GM18505 (cell line): ENCODE measurements around the gene SHISA9.

Experiments used
- ATAC-seq: cut with Tn5 transposase; IDR thresholded peaks from one replicate; pipeline ENCODE4 v1.9.1; 2021; ENCODE audit not compliant: unreplicated experiment
- POLR2A ChIP-seq: IDR thresholded peaks from 4 replicates; pipeline ENCODE4 v1.6.1; 2011; ENCODE audit warnings: borderline replicate concordance; ENCODE audit not compliant: insufficient read depth, insufficient read length; ENCODE audit errors: extremely low read depth

SHISA9 gene

DNA sequence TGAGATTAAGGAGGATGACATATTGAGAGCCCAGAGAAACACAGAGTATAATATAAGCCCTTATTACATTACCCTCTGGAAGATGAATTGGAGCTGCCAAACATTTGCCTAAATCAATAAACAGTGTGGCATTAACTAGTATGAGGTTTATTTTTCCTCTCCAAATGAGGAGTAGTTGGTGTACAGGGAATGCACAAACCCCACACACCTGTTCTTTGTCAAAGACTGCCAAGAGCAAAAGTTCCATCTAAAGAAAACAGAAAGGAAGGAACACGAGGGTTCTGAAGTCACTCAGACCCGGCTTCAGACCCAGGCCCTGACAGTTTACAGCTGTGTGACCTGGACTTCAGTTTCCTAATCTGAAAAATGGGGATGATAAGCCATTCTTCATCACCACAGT lies 138.1 kb downstream of the SHISA9 start:
- no peak for ATAC-seq
- no peak for TF ChIP-seq POLR2A

DNA sequence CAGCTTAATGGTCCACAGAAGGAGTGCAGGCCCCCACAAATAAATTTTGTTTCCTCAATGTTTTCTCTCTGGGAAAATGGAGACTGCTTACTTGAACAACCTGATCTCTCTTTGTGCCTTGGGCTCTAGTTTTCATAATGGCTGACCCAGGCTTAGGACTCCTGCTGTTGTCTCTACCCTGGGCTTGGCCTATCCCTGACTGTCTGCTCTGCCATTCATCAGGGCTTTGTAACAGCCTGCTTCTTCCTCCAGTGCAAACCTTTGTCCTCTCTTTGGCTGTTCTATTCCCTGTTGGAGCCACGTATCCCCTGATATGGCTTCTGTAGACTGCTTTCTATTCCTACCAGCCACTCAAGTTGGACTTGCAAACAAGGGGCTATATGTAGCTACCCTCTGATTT lies 139.8 kb downstream of the SHISA9 start:
- no peak for TF ChIP-seq POLR2A
- no peak for ATAC-seq

DNA sequence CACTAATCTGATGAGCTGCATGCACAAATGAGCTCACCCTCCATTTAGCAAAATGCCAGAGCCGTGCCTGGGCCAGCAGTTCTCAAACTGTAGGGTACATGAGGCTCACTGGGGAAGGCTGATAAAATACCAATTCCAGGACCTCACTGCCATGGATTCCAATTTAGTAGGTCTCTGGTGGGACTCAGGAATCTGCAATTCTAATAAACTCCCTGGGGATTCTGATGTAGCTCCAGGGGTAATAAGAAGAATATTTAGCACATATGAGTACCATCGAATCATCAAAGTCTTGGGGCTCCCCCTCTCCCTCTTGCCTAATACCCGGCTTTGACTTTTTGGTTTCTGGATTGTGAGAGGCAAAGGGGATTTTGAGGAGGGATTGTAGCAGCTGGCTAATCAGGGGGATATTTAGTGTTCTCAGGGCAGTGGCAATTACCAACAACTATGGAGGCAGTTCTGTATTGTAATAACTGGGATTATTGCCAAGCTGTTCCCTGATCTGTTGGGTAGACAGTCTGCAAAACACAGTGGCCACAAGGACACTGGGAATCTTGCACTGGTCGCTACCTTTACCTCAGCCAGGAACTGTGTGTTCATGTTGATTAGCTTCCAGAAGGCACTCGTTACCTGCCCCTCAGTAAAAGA lies 140.4 kb downstream of the SHISA9 start:
- no peak for TF ChIP-seq POLR2A
- no peak for ATAC-seq

DNA sequence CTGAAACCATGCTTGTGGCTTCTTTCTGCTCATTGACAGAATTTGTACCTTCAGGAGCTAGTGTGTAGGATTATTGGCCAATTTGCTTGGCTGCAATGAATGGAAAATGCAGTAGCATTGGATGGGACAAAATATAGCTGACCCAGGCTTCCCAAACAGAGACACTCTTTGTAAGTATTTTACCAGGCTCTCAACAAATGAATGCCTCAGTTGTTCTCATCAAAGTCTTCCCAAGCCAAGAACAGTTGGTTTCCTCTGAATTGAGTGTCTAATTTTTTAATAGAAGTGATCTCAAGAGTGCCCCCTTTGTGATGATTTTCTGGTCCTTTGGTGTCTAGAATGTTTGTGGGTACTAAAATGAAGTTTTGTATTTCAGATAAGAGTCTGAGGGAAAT lies 140.9 kb downstream of the SHISA9 start:
- no peak for ATAC-seq

DNA sequence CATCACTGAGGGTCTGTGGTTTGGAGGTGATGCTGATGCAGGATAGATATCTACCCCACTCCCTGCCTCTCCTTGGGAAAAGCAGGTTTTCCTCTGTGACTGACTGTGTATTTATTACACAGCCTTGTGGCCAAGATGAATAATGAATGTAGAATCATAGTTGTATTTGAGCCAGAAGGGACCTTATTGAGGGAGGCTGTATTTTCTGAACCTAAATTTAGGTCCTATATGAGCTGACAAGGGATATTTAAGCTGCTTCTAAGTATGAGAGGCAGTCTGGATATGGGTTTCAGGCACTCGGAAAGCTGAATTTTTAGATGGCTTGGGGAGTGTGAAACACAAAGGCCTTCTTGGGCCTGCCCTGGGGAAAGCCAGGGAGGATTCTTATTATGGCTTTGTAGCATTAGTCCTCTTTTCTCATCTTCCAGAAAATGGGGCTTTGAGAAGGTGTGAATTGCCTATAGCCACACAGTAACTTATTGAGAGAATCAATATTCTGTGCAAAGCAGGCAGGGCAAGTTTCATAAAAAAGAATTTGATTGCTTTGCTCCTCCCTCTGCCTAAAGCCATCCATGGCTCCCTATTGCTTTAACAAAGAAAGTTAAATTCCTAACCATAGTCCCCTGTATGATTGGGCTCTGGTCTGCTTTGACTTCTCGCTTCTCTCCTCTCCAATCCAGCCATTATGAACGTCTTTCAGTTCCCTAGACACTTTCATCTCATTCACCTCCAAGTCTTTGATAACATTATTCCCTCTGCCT lies 144.8 kb downstream of the SHISA9 start:
- ATAC-seq, result no peak
- no peak for TF ChIP-seq POLR2A

More for the DNA sequence above, 140.9 kb downstream of the SHISA9 start:
- TF ChIP-seq POLR2A, result no peak

DNA sequence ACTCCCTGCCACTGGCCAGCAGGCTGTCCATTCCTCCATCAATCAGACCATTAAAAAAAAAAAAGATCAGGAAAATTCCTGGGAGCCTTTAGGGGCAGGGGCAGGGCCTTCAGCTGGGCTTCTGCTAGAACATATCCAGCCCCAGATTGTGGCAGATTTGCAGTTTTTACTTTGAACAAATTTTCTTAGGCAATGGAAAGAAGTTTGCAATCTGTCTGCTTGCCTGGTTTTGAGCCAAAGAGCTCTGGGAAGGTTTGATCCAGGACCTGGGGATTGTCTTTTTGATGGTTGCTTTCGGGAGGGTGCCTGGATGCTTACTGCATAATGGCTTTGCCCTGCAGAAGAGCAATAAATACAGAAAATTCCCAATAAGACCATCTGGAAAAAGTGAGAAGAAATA lies 145.9 kb downstream of the SHISA9 start:
- ATAC-seq, result no peak
- no peak for TF ChIP-seq POLR2A

DNA sequence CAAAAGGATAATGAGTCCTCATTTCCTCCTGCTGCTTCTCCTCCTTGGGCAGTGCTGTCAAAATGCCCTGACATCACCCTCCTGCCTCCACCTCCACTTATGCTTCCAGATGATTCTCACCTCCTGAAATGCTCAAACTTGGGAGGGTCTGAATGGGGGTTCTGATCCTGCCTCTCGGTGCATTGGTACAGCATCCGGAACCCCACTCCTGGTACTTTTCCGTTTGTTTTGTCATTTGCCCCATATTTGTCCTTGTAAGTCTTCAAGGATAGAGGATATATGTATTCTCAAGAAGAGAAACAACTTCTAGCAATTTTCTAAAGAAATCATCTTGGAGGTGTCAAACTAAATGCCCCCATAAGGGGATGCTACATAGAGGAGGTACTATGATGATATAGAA lies 148.3 kb downstream of the SHISA9 start:
- no peak for TF ChIP-seq POLR2A
- no peak for ATAC-seq

DNA sequence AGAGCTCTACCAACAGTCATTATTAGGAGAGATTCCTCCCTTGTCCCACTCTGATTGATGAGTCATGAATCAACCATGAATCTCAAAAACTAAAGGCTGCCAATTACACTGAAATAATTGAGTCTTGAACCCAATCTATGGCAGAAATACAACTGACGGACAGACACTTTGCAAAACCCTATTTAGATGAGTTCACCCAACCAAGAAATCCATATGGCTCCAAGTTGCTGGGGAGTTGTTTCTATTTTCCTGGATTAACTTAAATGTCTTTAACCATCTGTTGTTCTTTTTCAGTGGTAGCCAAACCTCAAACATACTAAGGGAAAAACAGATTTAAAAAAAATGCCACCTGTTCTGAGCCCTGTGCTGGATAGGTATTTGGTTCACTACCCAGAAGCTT lies 151.0 kb downstream of the SHISA9 start:
- TF ChIP-seq POLR2A, result no peak
- ATAC-seq, result no peak

DNA sequence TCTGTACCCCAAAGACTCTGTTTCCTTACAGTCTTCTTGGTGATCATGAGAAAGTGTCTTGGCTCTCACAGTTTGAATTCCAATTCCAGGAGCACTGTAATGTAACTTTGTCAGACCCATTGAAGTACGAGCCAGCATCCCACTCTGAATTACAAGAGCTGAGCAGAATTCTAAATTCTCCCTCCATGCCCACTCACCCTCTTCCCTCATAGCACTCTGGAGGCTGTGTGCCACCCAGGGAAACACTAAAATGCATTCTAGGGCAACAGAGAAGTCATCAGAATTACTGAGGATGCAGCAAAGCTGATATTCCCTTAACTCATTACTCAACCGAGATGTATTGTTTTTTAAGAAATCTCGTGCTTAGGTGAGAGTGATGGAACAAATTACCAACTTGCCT lies 154.1 kb downstream of the SHISA9 start:
- no peak for ATAC-seq
- TF ChIP-seq POLR2A, result no peak

DNA sequence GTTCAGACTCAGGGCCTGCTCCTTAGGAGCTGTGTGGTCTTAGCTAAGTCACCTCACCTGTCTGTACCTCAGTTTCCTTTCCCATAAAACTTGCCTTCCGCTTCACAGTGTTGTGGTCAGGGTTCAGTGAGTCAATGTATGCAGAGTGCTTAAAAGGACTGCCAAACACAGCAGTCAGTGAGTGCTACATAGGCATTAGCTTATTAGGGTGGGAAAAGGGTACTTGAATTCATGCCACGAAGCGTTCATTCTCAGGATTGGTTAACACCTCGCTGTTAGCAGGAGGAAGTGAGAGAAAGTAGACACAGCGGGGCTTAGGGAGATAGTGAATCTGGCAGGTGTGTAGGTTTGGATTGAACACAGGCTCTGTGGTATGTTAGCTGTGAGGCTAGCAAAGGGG lies 155.2 kb downstream of the SHISA9 start:
- TF ChIP-seq POLR2A, result no peak
- ATAC-seq, result no peak

DNA sequence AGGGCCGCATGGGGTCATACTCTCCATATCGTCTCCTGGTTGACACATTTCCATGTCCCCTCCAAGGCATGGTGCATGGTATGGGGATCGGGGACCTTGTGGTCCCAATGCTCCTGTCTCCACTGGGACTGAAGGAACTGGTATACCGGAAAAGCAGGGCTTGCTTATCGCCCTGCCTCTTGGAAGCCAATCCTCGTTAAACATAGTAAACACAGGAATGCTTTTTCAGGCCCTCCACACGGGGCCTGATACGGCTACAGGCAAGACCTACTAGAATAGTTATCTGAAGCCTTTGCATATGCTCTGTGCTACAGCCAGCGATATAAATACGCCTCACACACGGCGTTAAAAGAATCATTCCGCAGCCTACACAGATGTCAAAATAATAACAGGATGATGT lies 159.5 kb downstream of the SHISA9 start:
- no peak for TF ChIP-seq POLR2A
- no peak for ATAC-seq

DNA sequence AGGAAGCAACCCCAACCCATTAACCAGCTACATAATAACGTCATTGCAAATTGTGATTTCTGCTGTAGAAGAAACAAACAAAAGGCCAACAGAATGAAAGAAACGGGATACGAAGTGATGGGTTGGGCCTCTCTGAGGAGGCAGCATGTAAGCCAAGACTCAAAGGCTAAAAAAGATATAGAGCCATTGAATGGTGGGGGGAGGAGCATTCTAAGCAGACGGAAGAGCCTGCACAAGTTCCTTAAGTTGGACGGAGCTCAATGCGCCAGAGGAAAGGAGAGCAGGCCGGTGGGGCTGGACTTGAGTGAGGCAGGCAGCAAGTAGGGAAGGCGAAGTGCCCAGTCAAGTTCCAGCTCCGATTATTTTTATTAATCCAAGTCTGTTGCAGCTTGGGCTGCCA lies 160.3 kb downstream of the SHISA9 start:
- ATAC-seq, result no peak
- no peak for TF ChIP-seq POLR2A

DNA sequence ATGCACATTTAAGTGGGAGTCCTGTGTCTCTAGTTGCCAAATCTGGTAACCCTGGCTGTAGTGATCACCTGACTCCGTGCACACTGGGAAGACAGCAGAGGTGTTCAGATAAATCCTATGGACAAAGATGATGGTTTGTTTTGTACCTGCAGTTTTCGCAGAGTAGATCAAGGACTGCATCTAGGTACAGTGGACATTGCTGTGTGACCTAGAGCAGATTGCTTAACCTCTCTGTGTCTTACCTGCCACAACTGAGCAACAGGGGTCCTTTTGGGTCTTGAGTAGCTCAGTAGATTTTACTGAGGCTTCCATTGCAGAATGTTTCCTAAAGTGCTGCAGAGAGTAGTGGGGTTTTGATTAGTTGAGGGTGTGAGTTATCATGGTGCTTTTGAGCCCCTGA lies 160.8 kb downstream of the SHISA9 start:
- ATAC-seq, result no peak
- no peak for TF ChIP-seq POLR2A

DNA sequence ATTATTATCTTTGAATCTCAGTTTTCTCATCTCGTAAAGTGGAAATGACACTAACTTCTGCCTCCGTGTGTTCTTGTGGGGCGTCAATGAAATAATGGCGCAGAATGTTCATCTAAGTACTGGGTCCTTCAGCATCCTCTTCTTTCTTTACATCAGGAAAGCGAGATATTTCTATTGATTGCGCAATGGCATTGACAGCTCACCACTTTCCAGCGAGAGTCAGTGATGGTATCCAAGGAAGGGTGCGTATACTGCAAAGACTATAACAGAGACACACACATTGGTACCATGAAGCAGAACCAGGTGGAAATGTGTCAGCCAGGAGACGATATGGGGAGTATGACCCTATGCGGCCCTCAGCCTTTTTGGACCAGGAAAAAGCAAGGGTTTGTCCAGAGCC lies 162.1 kb downstream of the SHISA9 start:
- no peak for ATAC-seq
- no peak for TF ChIP-seq POLR2A

DNA sequence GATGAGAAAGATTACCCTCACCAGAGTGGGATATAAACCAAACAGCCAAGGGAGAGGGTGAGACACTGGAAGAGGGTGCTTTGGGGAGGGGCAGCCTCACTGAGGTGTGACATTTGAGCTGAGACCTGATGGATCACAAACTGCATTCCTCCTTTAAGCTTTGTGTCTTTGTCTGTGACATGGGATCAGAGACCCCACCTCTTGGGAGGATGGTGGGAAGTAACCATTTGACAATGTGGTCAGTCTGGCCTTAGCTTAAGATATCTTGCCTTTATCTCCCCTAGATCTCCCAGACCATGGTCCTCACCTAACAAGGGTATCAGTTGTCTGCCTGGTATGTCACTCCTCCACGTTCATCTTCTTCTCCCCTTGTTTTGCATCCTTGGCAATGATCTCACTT lies 163.4 kb downstream of the SHISA9 start:
- no peak for ATAC-seq
- TF ChIP-seq POLR2A, result no peak

DNA sequence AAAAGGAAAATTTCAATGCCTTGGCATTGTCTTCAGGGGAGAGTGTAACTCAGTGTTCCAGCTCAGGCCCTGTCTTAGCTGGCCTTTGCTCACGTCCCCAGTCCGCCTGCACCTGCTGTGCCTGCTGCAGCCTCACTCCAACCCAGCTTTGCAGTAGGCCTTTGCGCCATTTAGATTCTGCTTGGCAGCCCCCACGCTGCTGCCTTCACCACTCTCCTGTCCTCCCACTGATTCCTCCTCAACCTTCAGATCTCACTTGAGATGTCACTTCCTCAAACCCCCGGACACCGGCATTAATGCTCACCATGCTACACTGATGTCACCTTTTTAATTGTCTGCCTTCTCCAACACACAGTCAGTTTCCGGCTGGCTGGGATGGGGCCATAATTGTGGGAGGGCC lies 166.2 kb downstream of the SHISA9 start:
- TF ChIP-seq POLR2A, result no peak
- ATAC-seq, result no peak
